Measurements from ENCODE around the gene PHLDB1. TPM values are rescaled to one million over a fixed set of nuclear protein-coding genes. Genes with fewer than 3 reads are reported as not detected.
"Not testable (repeated sequence)": the region's sequence is repeated elsewhere in the genome, so short reads cannot be mapped to it uniquely, and the experiment has no call there.

Gene PHLDB1
- 100 to 1,000 TPM in 3 of 4 donors, 10 to 100 TPM in 1; 53.5 to 517 (median 287) TPM for total RNA-seq

- peak; percentile 27 to 43 (median 31) for TF ChIP-seq CTCF (IDR thresholded peaks at IDR 0.05)
- peak; percentile 65 to 67 for TF ChIP-seq POLR2A (IDR thresholded peaks at IDR 0.05)
- peak; percentile 77 to 80 for DNase-seq
- H3K9me3 ChIP-seq = no peaks in the 10 kb centered on the region
- peak within 1 kb of the TSS; percentile 98 to 99 for H3K27ac ChIP-seq
- peak within 1 kb of the TSS; percentile 71 to 96 for H3K4me3 ChIP-seq
- no peaks in the 10 kb centered on the region for H3K36me3 ChIP-seq
- no peaks in the 10 kb centered on the region for H3K27me3 ChIP-seq
- intact Hi-C loops (cut with DNase I; ENCODE audit: low total_unique reads) = no loop called here
- peaks cover 13 to 22% of the 10 kb centered on the region in 2 donors for H3K4me1 ChIP-seq
Observed at GRCh38 chr11:118607401-118608359, at the start of gene PHLDB1. Gene PHLDB1, plus strand, starts transcription at chr11:118607615. Its CDS starts 6,222 bp downstream, at chr11:118613837.

- Histone ChIP-seq H3K36me3 (no peaks in the 10 kb centered on the region), H3K9me3 (no peaks in the 10 kb centered on the region), H3K4me1 (peaks cover 0 to 9% of the 10 kb centered on the region in 2 donors), H3K4me3 (no peak overlapping the region), H3K27ac (no peak overlapping the region), H3K27me3 (no peaks in the 10 kb centered on the region)
- no peak for DNase-seq
- intact Hi-C loops (cut with DNase I; ENCODE audit: low total_unique reads) = no loop called here
- no peak for TF ChIP-seq CTCF (IDR thresholded peaks at IDR 0.05)
- no peak for TF ChIP-seq POLR2A (IDR thresholded peaks at IDR 0.05)
Observed at GRCh38 chr11:118560806-118561205, 46.6 kb upstream of the PHLDB1 start.

- Histone ChIP-seq H3K4me3 (peak overlapping the region; percentile 61 to 64), H3K27me3 (no peaks in the 10 kb centered on the region), H3K27ac (peak overlapping the region; percentile 87 to 91), H3K4me1 (peaks cover 0 to 9% of the 10 kb centered on the region in 2 donors), H3K36me3 (no peaks in the 10 kb centered on the region), H3K9me3 (no peaks in the 10 kb centered on the region)
- intact Hi-C loops (cut with DNase I; ENCODE audit: low total_unique reads) = no loop called here
- DNase-seq = peak; percentile 58 to 62
- TF ChIP-seq CTCF (IDR thresholded peaks at IDR 0.05) (no peak), POLR2A (IDR thresholded peaks at IDR 0.05) (no peak)
Observed at GRCh38 chr11:118565051-118565450, 42.4 kb upstream of the PHLDB1 start.

GRCh38 chr11:118569670-118570069, 37.7 kb upstream of the PHLDB1 start:
- H3K27ac ChIP-seq = no peak overlapping the region
- H3K4me1 ChIP-seq = peaks cover 1 to 2% of the 10 kb centered on the region in 2 donors
- H3K36me3 ChIP-seq = no peaks in the 10 kb centered on the region
- TF ChIP-seq POLR2A (IDR thresholded peaks at IDR 0.05) (no peak), CTCF (IDR thresholded peaks at IDR 0.05) (no peak)
- no peak overlapping the region for H3K4me3 ChIP-seq
- no peaks in the 10 kb centered on the region for H3K27me3 ChIP-seq
- intact Hi-C loops (cut with DNase I; ENCODE audit: low total_unique reads) = no loop called here
- H3K9me3 ChIP-seq = no peaks in the 10 kb centered on the region
- DNase-seq = no peak

- intact Hi-C loops (cut with DNase I; ENCODE audit: low total_unique reads) = no loop called here
Observed at GRCh38 chr11:118570787-118571186, 36.6 kb upstream of the PHLDB1 start.

GRCh38 chr11:118571701-118572060, 35.7 kb upstream of the PHLDB1 start:
- peak overlapping the region; percentile 95 to 96 for H3K27ac ChIP-seq
- H3K4me1 ChIP-seq = peaks cover 0 to 16% of the 10 kb centered on the region in 2 donors
- intact Hi-C loops (cut with DNase I; ENCODE audit: low total_unique reads); H3K27me3 ChIP-seq; H3K36me3 ChIP-seq; H3K9me3 ChIP-seq: not testable (repeated sequence)
- H3K4me3 ChIP-seq = peak overlapping the region; percentile 71 to 97
- peak; percentile 27 to 39 for DNase-seq

More at GRCh38 chr11:118570787-118571186, 36.6 kb upstream of the PHLDB1 start:
- Histone ChIP-seq H3K4me1 (peaks cover 0 to 13% of the 10 kb centered on the region in 2 donors), H3K9me3 (no peaks in the 10 kb centered on the region), H3K27ac (peak overlapping the region in 1 of 2 donors; percentile 96), H3K27me3 (no peaks in the 10 kb centered on the region), H3K4me3 (no peak overlapping the region), H3K36me3 (no peaks in the 10 kb centered on the region)
- DNase-seq = no peak
- no peak for TF ChIP-seq POLR2A (IDR thresholded peaks at IDR 0.05)
- TF ChIP-seq CTCF (IDR thresholded peaks at IDR 0.05) = no peak
